ENCODE results near the gene ECSCR.
A peak's percentile ranks its signal among the peaks of the same experiment; 100 is the strongest.
"Not testable (repeated sequence)": the region's sequence is repeated elsewhere in the genome, so short reads cannot be mapped to it uniquely, and the experiment has no call there.

Gene ECSCR

GRCh38 chr5:139443831-139444453 is 18.6 kb downstream of the ECSCR start:
- peak; percentile 53 for DNase-seq

GRCh38 chr5:139440416-139440815 is 22.1 kb downstream of the ECSCR start:
- not testable (repeated sequence) for DNase-seq

DNA sequence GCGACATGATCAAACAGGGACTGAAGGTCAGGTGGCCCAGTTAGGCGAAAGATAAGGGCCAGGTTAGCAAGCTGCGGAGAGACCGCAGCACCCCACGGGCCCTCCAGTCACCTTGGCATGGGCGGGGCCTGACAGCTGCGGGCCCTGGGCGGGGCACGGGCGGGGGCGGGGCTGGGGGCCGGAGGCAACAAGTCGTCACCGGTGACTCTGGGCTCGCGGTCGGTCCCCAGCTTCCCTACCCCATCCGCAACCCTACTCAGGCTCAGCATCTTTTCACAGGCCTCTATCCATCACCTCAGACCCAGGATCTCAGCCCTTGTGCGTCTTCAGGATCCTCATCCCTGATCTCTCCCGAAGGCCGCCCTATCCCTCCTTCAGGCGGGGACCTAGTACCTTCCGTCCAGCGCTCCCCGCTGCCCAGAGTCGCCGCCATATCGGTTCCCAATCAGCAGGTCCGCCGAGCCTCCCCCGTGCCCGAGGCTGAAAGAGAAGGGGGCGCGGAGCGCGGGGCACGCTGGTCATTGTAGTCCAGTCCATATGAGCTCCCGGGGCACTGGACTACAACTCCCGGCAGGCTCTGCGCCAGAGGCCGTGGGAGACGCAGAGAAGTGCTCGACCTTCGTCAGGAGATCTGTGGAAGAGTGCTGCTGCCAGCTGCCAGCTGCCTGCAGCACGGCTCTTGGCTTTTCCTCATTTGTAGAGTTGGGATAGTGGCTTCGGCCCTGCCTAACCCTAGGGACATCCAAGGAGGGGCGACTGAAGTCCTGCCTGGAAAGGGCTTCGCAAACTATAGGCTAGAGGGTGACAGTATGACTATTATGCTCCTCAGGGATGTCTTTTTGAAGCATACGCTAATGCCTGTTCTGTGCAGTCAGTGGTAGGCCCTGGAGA is 23.3 kb downstream of the ECSCR start, which contains the start of gene DNAJC18:
Gene DNAJC18 (minus strand): TSS at position 513 of the 891 bp plus-strand sequence. CDS start 80 bp downstream, at position 433.
- DNase-seq, result peak; percentile 90

GRCh38 chr5:139438707-139439012 is 23.9 kb downstream of the ECSCR start:
- no peak for DNase-seq

DNA sequence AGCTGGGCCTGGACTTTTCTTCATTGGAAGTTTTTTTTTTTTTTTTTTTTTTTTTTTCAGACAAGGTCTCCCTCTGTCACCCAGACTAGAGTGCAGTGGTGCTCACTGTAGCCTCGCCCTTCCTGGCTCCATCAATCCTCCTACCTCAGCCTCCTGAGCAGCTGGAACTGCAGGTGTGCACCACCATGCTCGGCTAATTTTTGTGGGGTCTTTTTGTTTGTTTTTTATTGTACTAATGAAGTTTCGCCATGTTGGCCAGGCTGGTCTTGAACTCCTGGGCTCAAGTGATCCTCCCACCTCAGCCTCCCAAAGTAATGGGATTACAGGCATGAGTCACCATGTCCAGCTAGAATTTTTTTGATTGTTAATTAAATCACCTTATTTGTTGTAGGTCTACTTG is 26.9 kb downstream of the ECSCR start:
- no peak for DNase-seq

DNA sequence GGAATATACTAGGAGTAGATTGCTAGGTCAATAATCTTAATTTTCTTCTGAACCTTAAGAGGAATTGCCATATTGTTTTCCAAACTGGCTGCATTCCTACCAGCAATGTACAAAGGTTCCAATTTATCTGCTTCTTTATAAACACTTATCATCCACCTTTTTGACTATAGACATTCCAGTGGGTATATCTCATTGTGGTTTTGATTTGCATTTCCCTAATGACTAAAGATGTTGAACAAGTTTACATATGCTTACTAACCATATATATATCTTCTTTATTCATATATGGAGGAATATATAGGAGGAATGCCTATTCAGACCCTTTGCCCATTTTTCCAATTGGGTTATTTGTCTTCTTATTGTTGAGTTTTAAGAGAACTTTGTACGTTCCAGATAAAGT is 30.8 kb downstream of the ECSCR start:
- DNase-seq, result no peak

GRCh38 chr5:139430015-139430414 is 32.5 kb downstream of the ECSCR start:
- no peak for DNase-seq

DNA sequence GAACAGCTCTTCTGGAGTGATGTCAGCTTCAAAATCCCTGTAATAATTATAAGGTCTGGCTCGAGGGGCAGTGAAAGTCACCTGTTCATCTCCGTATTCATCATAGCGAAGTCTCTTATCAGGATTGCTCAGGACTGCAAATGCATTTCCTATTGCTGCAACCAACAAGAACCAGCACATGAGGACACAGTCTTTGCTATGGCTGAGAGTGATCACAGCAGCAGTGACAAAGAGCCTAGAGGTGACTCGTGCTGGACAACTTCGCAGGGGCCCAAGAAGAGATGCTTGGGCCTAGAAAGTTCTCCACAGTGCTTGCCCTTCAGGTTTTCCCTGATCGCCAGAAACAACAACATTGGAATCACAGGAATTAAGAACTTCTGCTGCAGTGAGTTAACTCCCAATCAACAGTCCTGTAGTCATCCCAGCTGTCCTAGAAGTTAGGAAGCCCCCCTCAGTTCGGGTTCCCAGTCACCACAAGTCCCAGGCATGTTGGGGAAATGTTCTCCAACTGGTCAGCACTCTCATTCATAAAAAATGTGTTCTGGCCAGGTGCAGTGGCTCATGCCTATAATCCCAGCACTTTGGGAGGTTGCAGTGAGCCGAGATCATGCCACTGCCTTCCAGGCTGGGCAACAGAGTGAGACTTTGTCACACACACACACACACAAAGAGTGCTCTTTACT is 36.2 kb downstream of the ECSCR start:
- DNase-seq, result no peak

GRCh38 chr5:139425497-139425896 is 37.0 kb downstream of the ECSCR start:
- no peak for DNase-seq

DNA sequence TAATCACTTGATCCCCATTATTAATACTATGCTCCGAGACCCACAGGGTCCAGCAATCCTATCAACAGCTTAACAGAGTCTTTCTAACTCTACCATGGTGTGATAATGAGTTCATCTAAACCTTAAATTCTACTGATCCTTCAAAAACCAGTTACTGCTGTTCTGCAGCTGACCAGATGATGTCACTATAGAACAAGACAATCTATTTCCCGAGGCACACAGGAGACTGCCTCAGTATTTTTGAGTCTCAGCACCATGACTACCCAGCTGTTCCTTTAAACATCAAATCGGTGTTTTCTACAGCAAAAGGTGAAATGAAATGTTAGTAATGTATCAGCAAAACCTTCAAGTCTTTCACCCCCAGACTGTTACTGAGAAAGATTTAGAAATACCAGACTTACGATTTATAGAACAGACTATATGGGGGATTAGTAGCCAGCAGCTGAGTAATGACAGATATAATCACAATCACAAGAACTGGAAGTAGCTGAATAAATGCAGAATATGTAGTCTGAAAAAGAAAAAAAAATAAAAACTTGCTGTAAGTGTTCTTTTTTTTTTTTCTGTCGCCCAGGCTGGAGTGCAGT is 40.1 kb downstream of the ECSCR start:
- DNase-seq, result peak; percentile 89

DNA sequence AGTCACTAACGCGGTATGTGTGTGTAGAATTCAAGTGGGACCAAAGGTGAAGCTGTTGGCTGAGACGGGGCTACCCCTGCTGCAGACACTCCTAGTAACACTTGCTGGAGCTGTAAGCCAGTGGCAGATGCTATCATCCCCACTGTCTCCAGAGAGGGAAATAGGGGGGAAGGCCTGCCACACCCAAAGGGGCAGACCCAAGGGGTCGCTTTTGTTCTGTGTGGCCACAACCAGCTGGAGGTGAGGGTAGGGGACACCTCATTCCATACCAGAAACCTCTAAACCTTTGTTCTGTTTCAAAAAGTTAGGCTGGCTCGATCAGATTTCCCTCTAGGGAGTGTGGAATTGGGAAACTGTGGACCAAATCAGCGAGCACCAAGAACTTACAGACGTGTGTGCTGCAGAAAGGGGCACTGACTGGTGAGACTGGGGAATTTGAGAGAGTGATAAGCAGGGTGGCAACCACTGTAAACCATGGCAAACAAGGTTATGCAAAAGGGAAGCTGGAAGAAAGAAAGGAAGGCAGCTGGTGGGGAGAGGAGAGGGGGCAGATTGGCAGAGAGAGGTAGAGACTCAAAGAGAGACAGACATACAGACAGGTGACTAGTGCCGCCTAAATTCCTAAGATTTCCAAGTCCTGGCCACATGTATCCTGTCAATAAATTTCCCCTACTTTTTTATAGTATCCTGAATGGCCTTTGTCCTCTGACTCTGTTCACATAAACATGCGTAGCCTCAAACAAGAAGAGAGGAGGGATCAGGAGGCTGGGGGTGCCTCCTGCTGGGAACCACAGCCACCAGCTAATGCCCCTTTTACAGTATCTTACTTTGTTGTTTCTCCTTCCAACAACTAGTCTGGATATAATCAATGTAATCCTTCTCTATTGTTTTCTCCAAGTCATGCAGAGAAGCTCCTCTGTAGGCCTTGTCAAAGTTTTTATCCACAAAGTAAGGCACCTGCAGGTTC is 43.0 kb downstream of the ECSCR start:
- DNase-seq, result no peak

- DNase-seq, result no peak
These were observed 43.8 kb downstream of the ECSCR start for GRCh38 chr5:139418793-139419192.

GRCh38 chr5:139417214-139417613 is 45.3 kb downstream of the ECSCR start:
- DNase-seq, result no peak

GRCh38 chr5:139416651-139417050 is 45.9 kb downstream of the ECSCR start:
- no peak for DNase-seq

DNA sequence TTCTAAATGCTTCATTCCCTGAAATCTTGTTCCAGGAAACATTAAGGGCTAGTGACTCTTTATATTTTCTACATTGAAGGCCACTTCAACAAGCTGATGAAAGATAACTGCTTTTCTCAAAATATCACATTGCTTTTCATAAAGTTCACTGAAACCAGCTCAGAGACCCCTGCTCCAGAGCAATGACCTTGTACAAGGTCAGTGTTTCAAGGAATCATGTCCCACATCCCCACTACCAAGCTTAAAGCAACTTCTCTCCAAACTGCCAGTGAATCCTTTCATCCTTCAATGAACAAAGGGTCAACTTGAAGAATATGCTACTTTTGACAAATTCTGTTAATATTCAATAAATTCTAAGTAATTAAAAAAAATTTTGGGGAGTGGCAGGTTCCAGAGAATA is 46.7 kb downstream of the ECSCR start:
- DNase-seq, result no peak

- DNase-seq, result no peak
These were observed 47.2 kb downstream of the ECSCR start for GRCh38 chr5:139415221-139415861.

DNA sequence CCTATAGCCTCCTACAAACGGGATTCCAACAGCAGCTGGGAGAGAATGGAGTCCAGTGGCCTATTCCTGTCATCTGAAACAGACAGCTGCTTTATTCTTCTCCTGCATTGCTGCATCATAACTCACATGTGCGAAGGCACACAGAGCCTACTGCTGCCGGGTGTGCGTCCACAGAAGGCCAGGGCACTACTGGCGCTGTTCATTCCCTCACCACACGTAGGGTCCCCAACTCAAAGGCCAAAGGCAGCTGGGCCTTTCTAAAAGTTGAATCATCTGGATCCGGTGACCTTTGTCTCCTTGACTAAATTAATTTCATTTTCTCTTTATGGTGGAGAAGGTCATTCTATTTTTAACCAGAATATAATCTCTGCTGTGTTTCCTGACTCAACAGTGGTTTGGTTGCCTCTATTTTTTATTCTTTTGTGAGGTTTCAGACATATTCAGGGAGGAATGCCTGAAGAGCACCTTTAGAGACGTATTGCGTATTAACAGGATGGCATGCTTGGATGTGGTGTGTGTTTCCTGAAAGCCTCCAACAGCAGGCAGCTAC is 47.9 kb downstream of the ECSCR start:
- DNase-seq, result no peak

- no peak for DNase-seq
These were observed 48.6 kb downstream of the ECSCR start for GRCh38 chr5:139413963-139414362.

- DNase-seq, result no peak
These were observed 49.4 kb downstream of the ECSCR start for GRCh38 chr5:139413153-139413552.

DNA sequence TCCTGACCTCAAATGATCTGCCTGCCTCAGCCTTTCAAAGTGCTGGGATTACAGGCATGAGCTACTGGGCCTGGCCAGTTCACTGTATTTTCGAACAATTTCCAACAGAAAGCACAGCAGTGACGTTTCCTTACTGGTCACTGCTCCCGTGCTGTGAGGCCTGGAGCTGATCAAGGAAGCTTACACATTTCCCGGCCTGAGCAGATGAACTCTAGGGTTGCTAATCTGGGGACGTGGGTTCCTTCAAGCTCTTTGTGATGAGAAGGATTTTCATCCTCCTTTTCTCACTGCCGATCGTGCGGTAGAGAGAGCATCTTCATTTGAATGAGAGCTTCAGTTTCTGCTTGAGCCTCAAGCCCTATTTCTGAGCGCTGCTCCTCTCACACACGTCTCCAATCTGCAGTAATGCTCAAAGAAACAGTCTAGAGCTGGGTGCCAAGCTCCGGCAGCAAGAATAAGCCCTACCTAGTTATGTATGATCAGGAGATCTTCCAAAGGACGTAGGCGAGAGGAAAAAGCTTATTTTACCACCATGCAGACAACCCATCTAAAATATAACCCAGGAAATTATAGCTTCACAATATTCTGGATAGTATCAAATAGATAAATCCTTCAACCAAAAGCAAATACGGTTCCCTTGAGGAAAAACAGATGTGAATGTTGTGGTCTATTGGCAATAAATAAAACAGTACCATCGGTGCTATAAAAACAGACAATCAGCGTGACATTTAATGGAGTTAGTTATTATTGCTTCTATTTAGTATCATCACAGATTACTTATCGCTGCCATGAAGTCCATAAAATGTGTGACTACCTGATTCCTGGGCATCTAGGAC is 51.3 kb downstream of the ECSCR start:
- no peak for DNase-seq

All from CD4-positive, alpha-beta T cell treated with Interleukin-17A for 1 hour (primary cell).